Measurements from ENCODE around the gene SUCO. TPM values are rescaled to one million over a fixed set of nuclear protein-coding genes. Genes with fewer than 3 reads are reported as not detected.

SUCO gene
- total RNA-seq, 1 experiment from 2014 or later = 37.7 TPM

DNA sequence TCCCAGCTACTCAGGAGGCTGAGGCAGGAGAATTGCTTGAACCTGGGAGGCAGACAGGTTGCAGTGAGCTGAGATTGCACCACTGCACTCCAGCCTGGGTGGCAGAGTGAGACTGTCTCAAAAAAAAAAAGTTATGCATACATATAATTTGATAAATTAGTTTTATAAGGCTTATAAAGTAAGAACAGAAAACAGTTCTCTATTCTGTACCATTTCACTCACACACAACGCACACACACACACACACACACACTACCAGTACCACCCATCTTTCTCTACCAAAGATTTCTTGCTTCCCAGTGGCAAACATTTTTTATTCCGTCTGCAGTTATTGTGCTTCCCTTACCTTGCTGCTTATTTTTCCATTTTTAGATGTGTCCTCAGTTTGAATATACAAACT, 79.5 kb downstream of the SUCO start:
- H3K4ac ChIP-seq (ENCODE audit: low read depth, low read length) = no peak overlapping the region
- peaks cover 4 to 8% of the 10 kb centered on the region in 2 experiments; a peak in 3 of 5 replicates for H3K9me3 Mint-ChIP-seq
- H2AK5ac ChIP-seq (ENCODE audit: insufficient read length, low read length) = no peak overlapping the region
- no peak overlapping the region for H3K9ac ChIP-seq (ENCODE audit: extremely low read depth, insufficient read length, low read length)
- no peak overlapping the region for H2AFZ ChIP-seq (ENCODE audit: low read length)
- H3K23me2 ChIP-seq (ENCODE audit: insufficient read length, low read depth, low read length, poor library complexity, severe bottlenecking) = no peaks in the 10 kb centered on the region
- H3K18ac ChIP-seq (ENCODE audit: insufficient read length, low read depth, low read length) = no peak overlapping the region
- H3K4me2 ChIP-seq (ENCODE audit: insufficient read depth, insufficient read length, low read length) = no peak overlapping the region
- H3K27me3 Mint-ChIP-seq (ENCODE audit: low read depth) = no peaks in the 10 kb centered on the region
- H3K27ac Mint-ChIP-seq = no peak overlapping the region
- H3T11ph ChIP-seq (ENCODE audit: low read length) = no peak overlapping the region
- H3K36me3 Mint-ChIP-seq (ENCODE audit: insufficient read depth in 1 of 3, low read depth in 3 of 3) = peaks cover 8 to 28% (median 25%) of the 10 kb centered on the region in 3 experiments; a peak in 6 of 7 replicates
- H3K14ac ChIP-seq (ENCODE audit: insufficient read depth, low read length) = no peak overlapping the region
- H2BK5ac ChIP-seq (ENCODE audit: insufficient read length, low read length) = no peak overlapping the region
- TF ChIP-seq, protein P1, sequence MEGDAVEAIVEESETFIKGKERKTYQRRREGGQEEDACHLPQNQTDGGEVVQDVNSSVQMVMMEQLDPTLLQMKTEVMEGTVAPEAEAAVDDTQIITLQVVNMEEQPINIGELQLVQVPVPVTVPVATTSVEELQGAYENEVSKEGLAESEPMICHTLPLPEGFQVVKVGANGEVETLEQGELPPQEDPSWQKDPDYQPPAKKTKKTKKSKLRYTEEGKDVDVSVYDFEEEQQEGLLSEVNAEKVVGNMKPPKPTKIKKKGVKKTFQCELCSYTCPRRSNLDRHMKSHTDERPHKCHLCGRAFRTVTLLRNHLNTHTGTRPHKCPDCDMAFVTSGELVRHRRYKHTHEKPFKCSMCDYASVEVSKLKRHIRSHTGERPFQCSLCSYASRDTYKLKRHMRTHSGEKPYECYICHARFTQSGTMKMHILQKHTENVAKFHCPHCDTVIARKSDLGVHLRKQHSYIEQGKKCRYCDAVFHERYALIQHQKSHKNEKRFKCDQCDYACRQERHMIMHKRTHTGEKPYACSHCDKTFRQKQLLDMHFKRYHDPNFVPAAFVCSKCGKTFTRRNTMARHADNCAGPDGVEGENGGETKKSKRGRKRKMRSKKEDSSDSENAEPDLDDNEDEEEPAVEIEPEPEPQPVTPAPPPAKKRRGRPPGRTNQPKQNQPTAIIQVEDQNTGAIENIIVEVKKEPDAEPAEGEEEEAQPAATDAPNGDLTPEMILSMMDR (conservative IDR thresholded peaks at IDR 0.05) = no peak
- no peaks in the 10 kb centered on the region; the same call in 1 of the 2 replicates for H3K4me1 ChIP-seq (ENCODE audit: insufficient read depth, low read length)
- H4K8ac ChIP-seq (replicated peaks; ENCODE audit: insufficient read length, low read depth, low read length) = no peak overlapping the region
- WGBS (ENCODE audit: extremely low coverage, insufficient read length, low lambda C conversion rate) = no CpG with 5 or more reads among the region's 2 CpGs
- H3K27ac ChIP-seq (ENCODE audit: insufficient read length, low read depth, low read length) = no peak overlapping the region
- no peak overlapping the region for H3K23ac ChIP-seq (ENCODE audit: insufficient read length, low read depth, low read length)
- H3K4me3 Mint-ChIP-seq = no peak overlapping the region
- DNase-seq = no peak
- no peak overlapping the region for H2BK20ac ChIP-seq (ENCODE audit: low read depth, low read length, poor library complexity, severe bottlenecking)
- H3K4me1 Mint-ChIP-seq = peaks cover 4 to 7% of the 10 kb centered on the region in 2 experiments; a peak in 3 of 4 replicates
- H2BK12ac ChIP-seq (ENCODE audit: insufficient read length, low read depth, low read length) = no peak overlapping the region
- H4K91ac ChIP-seq (ENCODE audit: insufficient read length, low read depth, low read length) = no peak overlapping the region
- no peak overlapping the region for H2BK120ac ChIP-seq (ENCODE audit: low read depth, low read length, poor library complexity, severe bottlenecking)
- no peaks in the 10 kb centered on the region for H3K27me3 ChIP-seq (ENCODE audit: insufficient read depth, low read length)
- no peaks in the 10 kb centered on the region for H4K20me1 ChIP-seq (ENCODE audit: control insufficient read depth, insufficient read depth, insufficient read length)
- H2BK15ac ChIP-seq (ENCODE audit: low read depth, low read length) = no peak overlapping the region
- H4K5ac ChIP-seq (ENCODE audit: insufficient read length, low read depth, low read length) = no peak overlapping the region
- H3K79me1 ChIP-seq (ENCODE audit: insufficient read depth, low read depth, low read length, poor library complexity, severe bottlenecking) = no peaks in the 10 kb centered on the region
- no peaks in the 10 kb centered on the region for H3K79me2 ChIP-seq (ENCODE audit: insufficient read depth, low read length)
- no peak overlapping the region for H3K56ac ChIP-seq (ENCODE audit: insufficient read length, low read depth, low read length)
- H3K9me3 ChIP-seq (ENCODE audit: control insufficient read depth, low read depth, low read length) = no peaks in the 10 kb centered on the region

All from H9 (cell line).